ENCODE results near the gene MPDZ. TPM values are rescaled to one million over a fixed set of nuclear protein-coding genes. Genes with fewer than 3 reads are reported as not detected.
A peak's percentile ranks its signal among the peaks of the same experiment; 100 is the strongest.

MPDZ gene
- polyA plus RNA-seq, 1 donor from 2014 or later: not detected

DNA sequence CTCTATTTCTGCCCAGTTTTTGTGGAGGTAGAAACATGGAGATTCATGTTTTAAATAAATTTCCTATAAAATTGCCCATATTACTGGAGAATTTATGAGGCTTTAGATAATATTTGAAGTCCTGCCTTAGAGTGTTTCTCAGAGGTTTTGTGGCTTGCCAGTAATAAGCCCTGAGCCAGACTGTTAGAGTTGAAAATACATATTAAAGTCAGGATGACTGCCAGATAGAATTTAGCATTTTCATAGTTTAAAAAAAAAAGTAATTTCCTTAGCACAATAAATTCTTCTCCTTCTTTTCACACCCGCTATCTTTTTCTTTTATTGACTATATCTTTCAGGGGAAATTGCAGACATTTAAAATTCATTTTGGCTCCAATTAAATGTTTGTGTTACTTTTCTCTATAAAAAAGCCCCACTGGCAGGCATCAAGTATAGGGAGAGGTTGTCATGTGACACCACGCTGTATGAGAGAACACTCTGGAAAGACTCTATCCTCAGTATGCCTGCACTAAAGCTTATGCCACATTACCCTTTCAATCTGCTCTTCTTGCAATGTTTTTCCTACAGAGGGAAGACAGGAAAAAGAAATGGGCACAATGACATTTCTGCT lies 135.2 kb downstream of the MPDZ start:
- Mint-ChIP-seq H3K4me3 (no peak overlapping the region), H3K27me3 (no peaks in the 10 kb centered on the region), H3K4me1 (no peaks in the 10 kb centered on the region), H3K9me3 (peaks cover 0 to 4% (median 2%) of the 10 kb centered on the region in 3 donors), H3K27ac (no peak overlapping the region), H3K36me3 (no peaks in the 10 kb centered on the region)

DNA sequence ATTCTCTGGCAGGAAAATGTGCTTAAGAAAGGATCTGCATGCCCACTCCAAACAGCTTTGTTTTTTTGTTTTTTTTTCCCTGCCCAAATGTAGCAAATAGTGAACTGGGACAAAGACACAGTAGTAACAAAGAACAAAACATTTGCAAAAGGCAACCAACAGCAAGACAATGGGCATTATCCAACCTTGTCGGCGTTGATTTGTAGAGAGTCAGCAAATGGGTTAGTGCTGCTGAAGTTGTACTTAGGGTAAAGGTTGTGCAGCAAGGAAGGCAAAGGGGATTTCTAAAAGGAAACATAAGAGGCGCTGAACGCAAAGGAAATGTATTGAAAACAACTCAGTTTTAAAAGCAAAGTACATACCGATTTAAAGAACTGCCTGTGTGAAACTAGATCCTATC lies 136.2 kb downstream of the MPDZ start:
- Mint-ChIP-seq H3K36me3 (no peaks in the 10 kb centered on the region), H3K9me3 (peaks cover 0 to 2% (median 0%) of the 10 kb centered on the region in 3 donors), H3K27me3 (no peaks in the 10 kb centered on the region), H3K4me3 (no peak overlapping the region), H3K4me1 (no peaks in the 10 kb centered on the region), H3K27ac (no peak overlapping the region)

DNA sequence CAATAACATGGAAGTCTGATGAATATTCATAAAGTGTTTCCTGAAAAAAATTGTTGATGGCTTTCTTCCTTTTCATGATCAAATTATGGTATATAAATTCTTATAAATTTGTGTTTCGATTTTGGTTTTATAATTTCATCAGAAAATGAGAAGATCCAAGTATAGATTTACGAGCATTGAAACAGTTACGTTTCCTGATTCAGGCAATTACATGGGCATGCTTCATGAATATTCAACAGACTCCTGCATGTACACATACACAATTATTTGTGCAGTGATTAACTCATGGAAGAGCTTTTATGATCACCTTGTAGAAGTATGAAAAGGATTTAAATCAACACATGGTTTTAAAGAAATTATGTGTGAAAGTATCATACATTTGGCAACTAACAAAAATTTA lies 136.7 kb downstream of the MPDZ start:
- no peak overlapping the region for H3K4me3 Mint-ChIP-seq
- H3K36me3 Mint-ChIP-seq: no peaks in the 10 kb centered on the region
- H3K4me1 Mint-ChIP-seq: no peaks in the 10 kb centered on the region
- no peaks in the 10 kb centered on the region for H3K27me3 Mint-ChIP-seq
- H3K27ac Mint-ChIP-seq: no peak overlapping the region
- peaks cover 0 to 3% (median 0%) of the 10 kb centered on the region in 3 donors for H3K9me3 Mint-ChIP-seq

DNA sequence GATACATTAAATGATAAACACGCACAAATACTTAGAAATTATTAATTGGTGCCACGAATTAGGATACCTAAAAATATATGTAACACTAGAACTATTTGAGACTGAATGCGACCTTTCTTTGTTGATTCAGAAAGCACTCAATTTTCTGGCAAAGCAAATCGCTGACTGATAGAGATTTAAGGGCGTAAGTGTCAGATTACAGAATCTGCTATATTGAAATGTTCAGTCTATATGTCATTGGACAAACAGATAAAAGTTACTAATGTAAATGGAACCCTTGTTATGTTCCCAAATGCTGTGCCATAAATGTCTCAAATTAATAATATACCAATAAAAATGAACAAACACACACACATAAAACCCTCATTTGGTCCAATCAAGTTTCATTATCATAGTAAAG lies 137.9 kb downstream of the MPDZ start:
- H3K4me3 Mint-ChIP-seq: no peak overlapping the region
- H3K36me3 Mint-ChIP-seq: no peaks in the 10 kb centered on the region
- H3K9me3 Mint-ChIP-seq: peaks cover 0 to 3% (median 0%) of the 10 kb centered on the region in 3 donors
- no peaks in the 10 kb centered on the region for H3K27me3 Mint-ChIP-seq
- no peak overlapping the region for H3K27ac Mint-ChIP-seq
- no peaks in the 10 kb centered on the region for H3K4me1 Mint-ChIP-seq

DNA sequence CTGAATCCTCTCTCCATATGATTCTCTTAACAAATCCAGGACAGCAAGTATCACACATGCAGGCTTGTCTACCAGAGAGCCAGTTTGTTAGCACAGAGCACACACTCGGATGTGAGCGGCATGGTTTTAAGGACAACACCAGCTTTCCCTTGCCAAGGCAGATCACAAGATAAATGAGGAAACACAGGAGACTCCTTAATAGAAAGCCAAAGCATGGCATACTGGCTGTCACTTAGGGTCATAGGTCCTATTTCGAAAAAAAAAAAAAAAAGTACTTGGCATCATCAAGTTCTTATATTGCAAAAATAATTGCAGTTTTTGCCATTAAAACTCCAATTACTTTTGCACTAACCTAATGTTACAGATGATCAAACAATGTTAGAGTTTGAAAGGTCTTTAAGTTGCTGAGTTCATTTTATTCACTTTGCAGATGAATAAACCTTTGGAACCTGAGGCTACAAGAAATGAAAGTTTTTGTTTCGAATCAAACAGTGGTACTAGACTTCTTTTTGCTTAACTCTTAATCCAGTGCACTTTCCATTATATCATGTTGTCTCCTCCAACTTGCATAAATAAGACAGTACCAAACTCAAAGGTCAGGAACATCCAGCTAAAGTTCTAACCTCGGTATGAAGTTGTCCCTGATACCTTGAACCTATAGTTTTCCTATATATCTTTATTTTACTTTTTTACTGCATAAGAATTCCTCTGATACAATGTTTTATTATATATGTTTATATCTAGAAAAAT lies 138.5 kb downstream of the MPDZ start:
- Mint-ChIP-seq H3K36me3 (no peaks in the 10 kb centered on the region), H3K27me3 (no peaks in the 10 kb centered on the region), H3K4me1 (no peaks in the 10 kb centered on the region), H3K9me3 (peaks cover 0 to 3% (median 0%) of the 10 kb centered on the region in 3 donors), H3K4me3 (no peak overlapping the region), H3K27ac (no peak overlapping the region)

DNA sequence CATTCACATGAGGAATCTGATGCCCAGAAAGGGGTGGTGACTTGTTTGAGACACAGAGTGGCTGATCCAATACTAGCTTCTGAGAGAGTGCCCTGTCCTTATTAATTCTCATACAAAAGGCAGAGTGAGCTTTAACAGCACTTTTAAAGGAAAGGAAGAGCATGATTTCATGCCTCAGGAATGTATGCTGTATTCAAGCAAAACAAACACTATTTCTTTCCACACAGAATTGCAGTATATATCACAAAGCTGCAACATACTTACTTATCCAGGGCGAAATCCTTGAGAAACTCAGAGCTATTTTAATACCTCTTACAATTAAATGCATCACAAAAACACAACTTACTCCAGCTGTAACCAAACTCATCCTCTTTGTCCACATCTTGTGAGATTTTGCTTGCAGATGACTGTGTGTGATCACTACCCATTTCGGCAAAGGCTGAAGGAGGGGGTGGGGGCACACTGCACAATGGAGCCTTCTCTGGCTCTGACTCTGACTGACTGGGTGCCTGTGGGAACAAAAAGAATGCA lies 139.8 kb downstream of the MPDZ start:
- Mint-ChIP-seq H3K9me3 (peaks cover 1 to 7% (median 3%) of the 10 kb centered on the region in 3 donors), H3K36me3 (no peaks in the 10 kb centered on the region), H3K27me3 (no peaks in the 10 kb centered on the region), H3K27ac (no peak overlapping the region), H3K4me3 (no peak overlapping the region), H3K4me1 (no peaks in the 10 kb centered on the region)

DNA sequence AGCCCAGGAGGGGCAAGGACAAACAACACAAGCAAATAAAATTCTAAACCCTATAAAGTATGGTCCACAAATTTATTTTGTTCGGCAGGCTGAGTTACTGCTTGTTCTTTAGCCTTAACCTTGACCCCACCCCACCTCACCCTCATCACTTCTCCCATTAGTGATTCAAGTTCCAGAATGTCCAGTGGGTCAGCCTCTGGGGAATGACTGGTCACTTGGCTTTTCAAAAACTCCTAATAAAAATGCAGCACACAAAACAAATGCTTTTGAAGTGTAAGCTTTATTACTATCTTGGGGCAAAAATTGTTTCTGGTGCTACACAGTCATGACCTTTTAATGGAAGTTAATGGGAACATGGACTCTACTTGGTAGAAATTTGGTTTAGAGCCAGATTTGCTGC lies 142.1 kb downstream of the MPDZ start:
- Mint-ChIP-seq H3K4me3 (no peak overlapping the region), H3K36me3 (no peaks in the 10 kb centered on the region), H3K27me3 (no peaks in the 10 kb centered on the region), H3K4me1 (no peaks in the 10 kb centered on the region), H3K9me3 (peaks cover 3 to 7% (median 4%) of the 10 kb centered on the region in 3 donors), H3K27ac (no peak overlapping the region)

DNA sequence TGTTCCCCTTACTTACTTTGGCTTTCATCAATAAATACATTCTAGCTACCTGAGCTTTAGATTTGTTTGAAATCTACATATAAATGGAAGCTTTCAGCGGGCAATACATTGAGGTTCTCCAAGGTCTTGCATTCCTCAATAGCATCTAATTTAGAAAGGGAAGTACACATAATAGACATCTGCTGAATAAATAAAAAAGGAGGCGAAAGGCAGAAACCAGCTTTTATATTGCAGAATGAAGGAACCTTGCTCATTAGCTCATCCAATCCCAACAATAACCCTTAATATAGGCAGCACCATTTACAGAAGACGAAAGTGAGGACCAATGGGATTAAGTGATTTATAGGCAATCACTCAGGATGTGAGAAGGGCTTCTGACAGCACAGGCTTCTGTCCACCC lies 147.5 kb downstream of the MPDZ start:
- H3K9me3 Mint-ChIP-seq: peaks cover 2 to 9% (median 4%) of the 10 kb centered on the region in 3 donors
- no peak overlapping the region for H3K27ac Mint-ChIP-seq

DNA sequence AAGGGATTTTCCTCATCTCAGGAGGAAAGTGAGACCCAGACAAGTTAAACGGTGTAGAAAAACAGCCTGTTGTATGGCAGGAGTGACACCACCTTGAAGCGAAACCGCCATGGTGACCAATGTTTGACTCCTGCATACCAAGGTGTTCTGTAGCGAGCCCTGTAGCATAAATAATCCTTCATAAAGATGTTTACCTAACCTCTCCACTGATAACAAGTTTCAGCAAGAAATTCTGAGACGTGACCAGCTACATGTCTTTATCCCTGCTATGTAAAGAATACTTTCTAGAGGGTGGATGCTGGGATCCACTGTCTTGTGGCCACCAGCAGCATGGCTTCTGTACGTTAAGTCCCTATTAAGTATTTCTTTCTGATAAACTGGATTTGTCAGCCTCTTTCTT lies 148.1 kb downstream of the MPDZ start:
- no peaks in the 10 kb centered on the region for H3K4me1 Mint-ChIP-seq
- peaks cover 2 to 15% (median 4%) of the 10 kb centered on the region in 3 donors for H3K9me3 Mint-ChIP-seq
- H3K27me3 Mint-ChIP-seq: no peaks in the 10 kb centered on the region
- H3K4me3 Mint-ChIP-seq: no peak overlapping the region
- H3K36me3 Mint-ChIP-seq: peaks cover 2% of the 10 kb centered on the region
- no peak overlapping the region for H3K27ac Mint-ChIP-seq

More for the DNA sequence above, 147.5 kb downstream of the MPDZ start:
- Mint-ChIP-seq H3K36me3 (no peaks in the 10 kb centered on the region), H3K27me3 (no peaks in the 10 kb centered on the region), H3K4me3 (no peak overlapping the region), H3K4me1 (no peaks in the 10 kb centered on the region)

DNA sequence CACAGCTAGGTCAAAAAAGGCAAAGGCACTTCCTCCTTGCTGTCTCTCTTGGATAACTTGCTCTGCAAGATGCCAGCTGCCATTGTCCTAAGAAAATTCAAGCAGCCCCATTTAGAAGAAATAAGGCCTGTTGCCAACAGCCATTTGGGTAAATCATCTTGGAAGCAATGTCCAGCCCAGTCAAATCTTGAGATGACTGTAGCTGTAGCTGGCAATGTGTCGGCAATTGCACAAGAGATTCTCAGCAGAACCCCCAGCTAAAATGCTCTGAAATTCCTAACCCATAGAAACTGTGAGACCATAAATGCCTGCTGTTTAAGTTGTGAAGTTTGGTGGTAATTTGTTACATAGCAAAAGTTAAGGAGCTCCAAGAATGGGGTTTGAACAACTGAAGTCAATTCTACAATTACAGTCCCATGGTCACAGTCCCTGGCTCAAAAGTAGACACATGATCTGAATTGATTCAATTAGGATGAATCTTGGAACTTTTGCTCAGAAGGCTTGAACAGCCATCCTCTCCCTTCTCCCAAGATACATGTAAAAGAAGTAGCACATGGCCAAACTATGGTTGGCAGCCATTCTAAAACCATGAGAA lies 151.1 kb downstream of the MPDZ start:
- no peaks in the 10 kb centered on the region for H3K4me1 Mint-ChIP-seq
- peaks cover 2% of the 10 kb centered on the region for H3K36me3 Mint-ChIP-seq
- no peak overlapping the region for H3K27ac Mint-ChIP-seq
- H3K27me3 Mint-ChIP-seq: no peaks in the 10 kb centered on the region
- H3K4me3 Mint-ChIP-seq: no peak overlapping the region
- peaks cover 0 to 11% (median 2%) of the 10 kb centered on the region in 3 donors for H3K9me3 Mint-ChIP-seq

DNA sequence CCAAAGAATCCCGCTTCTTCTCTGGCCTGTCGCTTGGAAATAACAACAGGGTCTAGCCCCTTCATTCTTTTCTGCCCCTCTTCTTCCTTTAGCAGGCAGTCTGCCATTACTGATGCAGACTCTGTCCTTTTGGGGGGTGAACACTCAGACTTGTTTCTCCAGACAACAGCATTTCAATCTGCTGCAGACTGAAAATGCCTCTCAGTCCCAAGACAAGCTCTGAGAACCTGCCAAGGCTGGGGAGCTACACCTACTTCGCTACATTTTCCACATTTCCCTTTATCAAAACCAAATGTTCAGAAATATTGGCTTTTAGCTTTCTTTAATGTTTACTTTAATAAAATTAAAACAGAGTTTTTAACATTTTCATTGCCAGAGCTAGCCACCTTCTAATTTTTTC lies 152.4 kb downstream of the MPDZ start:
- Mint-ChIP-seq H3K27ac (no peak overlapping the region), H3K27me3 (no peaks in the 10 kb centered on the region), H3K9me3 (peaks cover 0 to 11% (median 3%) of the 10 kb centered on the region in 3 donors), H3K4me3 (no peak overlapping the region), H3K4me1 (no peaks in the 10 kb centered on the region), H3K36me3 (peaks cover 2% of the 10 kb centered on the region)

DNA sequence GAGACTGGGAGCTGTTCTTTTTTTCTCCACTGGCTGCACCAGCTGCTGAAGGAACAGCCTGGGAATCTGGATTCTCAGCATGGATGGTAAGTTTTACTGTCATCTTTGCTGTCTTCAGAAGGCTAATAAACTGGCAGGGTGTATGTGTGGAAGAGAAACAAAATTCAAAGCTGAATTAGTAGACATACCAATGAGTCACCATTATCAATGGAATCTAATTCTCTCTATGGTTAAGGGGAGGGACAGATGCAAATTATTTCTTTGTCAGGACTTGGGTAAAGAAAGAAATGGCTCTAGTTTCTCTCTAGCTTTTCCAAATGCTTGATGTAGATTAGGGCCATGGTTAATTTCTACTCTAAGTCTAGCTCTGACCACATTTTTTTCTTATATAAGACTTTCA lies 154.2 kb downstream of the MPDZ start:
- Mint-ChIP-seq H3K4me3 (peak overlapping the region in 1 of 4 donors; percentile 33), H3K27ac (no peak overlapping the region), H3K4me1 (no peaks in the 10 kb centered on the region), H3K27me3 (no peaks in the 10 kb centered on the region), H3K36me3 (peaks cover 2% of the 10 kb centered on the region), H3K9me3 (peaks cover 0 to 11% (median 1%) of the 10 kb centered on the region in 3 donors)

DNA sequence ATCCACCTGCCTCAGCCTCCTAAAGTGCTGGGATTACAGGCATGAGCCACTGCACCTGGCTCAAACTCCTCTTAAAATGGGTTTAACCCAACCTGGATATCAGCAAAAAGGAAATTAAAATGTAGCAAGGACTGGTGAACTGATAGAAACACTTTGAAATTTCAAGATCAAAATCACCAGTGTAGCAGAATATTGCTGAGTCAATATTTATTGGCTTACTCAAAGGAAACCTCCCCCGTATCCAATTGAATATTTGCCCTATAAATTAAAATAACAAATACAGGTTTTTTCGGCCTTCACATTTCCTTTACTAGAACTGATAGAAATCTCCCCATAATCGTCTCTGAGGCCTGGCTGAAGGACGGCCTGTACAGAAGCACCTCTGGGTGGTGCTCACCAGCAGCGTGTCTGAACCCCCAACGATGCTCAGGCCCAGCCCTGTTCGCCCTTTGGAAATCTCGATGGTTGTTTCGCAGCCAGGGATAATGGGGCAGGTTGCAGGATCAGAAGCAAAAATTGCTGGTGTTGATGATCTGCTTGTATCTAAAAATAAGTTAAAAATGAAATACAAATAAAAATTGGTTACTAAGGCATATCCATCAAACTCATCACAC lies 156.6 kb downstream of the MPDZ start:
- H3K36me3 Mint-ChIP-seq: peaks cover 2% of the 10 kb centered on the region
- H3K9me3 Mint-ChIP-seq: peaks cover 0 to 11% (median 1%) of the 10 kb centered on the region in 3 donors
- no peaks in the 10 kb centered on the region for H3K27me3 Mint-ChIP-seq
- no peak overlapping the region for H3K27ac Mint-ChIP-seq
- H3K4me3 Mint-ChIP-seq: peak overlapping the region in 1 of 4 donors; percentile 45
- no peaks in the 10 kb centered on the region for H3K4me1 Mint-ChIP-seq

DNA sequence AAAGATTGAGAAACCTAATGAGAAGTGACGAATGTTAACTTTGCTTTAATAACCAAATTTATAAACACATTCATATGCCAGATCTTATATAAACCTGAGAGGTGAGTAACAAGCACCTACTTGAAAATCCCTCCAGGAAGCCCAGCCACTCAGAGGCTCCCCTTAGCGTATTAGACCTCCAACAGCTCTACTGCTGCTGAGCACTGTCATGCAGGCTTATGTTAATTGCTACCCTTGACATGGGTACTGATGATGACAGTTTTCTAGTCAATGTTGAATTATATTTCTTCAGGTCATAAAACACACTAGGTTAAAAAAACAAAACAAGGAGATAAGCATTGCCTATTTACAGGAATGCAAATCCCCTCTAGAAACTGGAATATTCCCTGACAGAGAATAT lies 161.2 kb downstream of the MPDZ start:
- Mint-ChIP-seq H3K9me3 (peaks cover 0 to 1% (median 0%) of the 10 kb centered on the region in 3 donors), H3K4me3 (no peak overlapping the region), H3K36me3 (no peaks in the 10 kb centered on the region), H3K4me1 (no peaks in the 10 kb centered on the region), H3K27me3 (no peaks in the 10 kb centered on the region), H3K27ac (no peak overlapping the region)

DNA sequence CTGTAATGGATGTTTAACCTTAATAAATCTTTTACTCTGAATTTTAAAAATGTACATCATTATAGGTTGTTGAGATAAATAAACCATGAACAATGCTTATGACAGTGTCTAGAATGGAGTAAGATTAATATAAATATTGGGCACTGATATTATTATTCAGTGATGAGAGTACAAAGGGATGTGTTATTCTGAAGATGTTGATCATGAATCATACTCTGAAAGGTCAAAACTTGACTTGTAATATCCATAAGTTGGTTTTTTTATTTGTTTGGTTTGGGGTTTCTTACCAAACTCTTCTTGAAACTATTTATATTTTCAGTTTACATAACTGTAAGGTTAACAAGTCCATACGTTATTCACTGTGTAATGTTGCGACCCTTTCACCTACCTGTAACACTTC lies 163.2 kb downstream of the MPDZ start:
- H3K36me3 Mint-ChIP-seq: no peaks in the 10 kb centered on the region
- no peak overlapping the region for H3K4me3 Mint-ChIP-seq
- no peak overlapping the region for H3K27ac Mint-ChIP-seq
- H3K27me3 Mint-ChIP-seq: no peaks in the 10 kb centered on the region
- no peaks in the 10 kb centered on the region for H3K9me3 Mint-ChIP-seq
- no peaks in the 10 kb centered on the region for H3K4me1 Mint-ChIP-seq

Measured in IgD-negative memory B cell (primary cell).